SU-DHL-6 (cell line): Measurements from ENCODE around the gene SUCLG1.

Experiments used
- H2AFZ ChIP-seq: fragments of 200-600 bp; sonication (generic); 2 replicates; pipeline ENCODE4 v1.6.1; 2014; ENCODE audit warnings: low read depth, mild to moderate bottlenecking, moderate library complexity, mixed read lengths, antibody characterized with exemption, low read length; ENCODE audit not compliant: severe bottlenecking
- H3F3A ChIP-seq: fragments of 200-600 bp; shearing (Covaris generic); 2 replicates; pipeline ENCODE4 v1.6.0; 2016; ENCODE audit warnings: antibody characterized with exemption, mild to moderate bottlenecking; ENCODE audit not compliant: insufficient read depth
- H3K27ac ChIP-seq: fragments of 200-600 bp; sonication (generic); 2 replicates; pipeline ENCODE4 v1.5.1; 2016; ENCODE audit warnings: low read depth, mild to moderate bottlenecking, low read length, moderate library complexity, mixed read lengths
- H3K27me3 ChIP-seq: fragments of 200-600 bp; sonication (generic), shearing (Covaris generic); 2 replicates; pipeline ENCODE4 v1.6.0; 2014; ENCODE audit warnings: mild to moderate bottlenecking, low read length
- H3K36me3 ChIP-seq: fragments of 200-600 bp; sonication (generic); 2 replicates; pipeline ENCODE4 v1.6.1; 2014; ENCODE audit warnings: mild to moderate bottlenecking, low read length, mixed read lengths
- H3K4me2 ChIP-seq: fragments of 300-600, 200-600 bp; shearing (Covaris generic), sonication (generic); 2 replicates; pipeline ENCODE4 v1.6.0; 2014; ENCODE audit warnings: low read length, low read depth, mild to moderate bottlenecking; ENCODE audit not compliant: poor library complexity, severe bottlenecking
- H3K4me3 ChIP-seq: fragments of 200-600 bp; sonication (generic); 2 replicates; pipeline ENCODE4 v1.5.1; 2014; ENCODE audit warnings: antibody characterized with exemption, low read length, mild to moderate bottlenecking, mixed read lengths; ENCODE audit not compliant: insufficient read depth, poor library complexity, severe bottlenecking
- H3K79me2 ChIP-seq: fragments of 200-600 bp; sonication (generic); 2 replicates; pipeline ENCODE4 v1.6.1; 2014; ENCODE audit warnings: mild to moderate bottlenecking, low read length, moderate library complexity; ENCODE audit not compliant: insufficient read depth
- H3K9ac ChIP-seq: fragments of 200-600 bp; sonication (generic); 2 replicates; pipeline ENCODE4 v1.7.0; 2014; ENCODE audit warnings: mild to moderate bottlenecking, low read length
- H3K9me2 ChIP-seq: fragments of 200-600 bp; sonication (generic); replicated peaks from 2 replicates; pipeline ENCODE4 v1.6.1; 2014; ENCODE audit warnings: low read length; ENCODE audit not compliant: insufficient read depth
- H3K9me3 ChIP-seq: fragments of 200-600 bp; sonication (generic); 2 replicates; pipeline ENCODE4 v1.6.1; 2014; ENCODE audit warnings: low read length, mixed read lengths; ENCODE audit not compliant: insufficient read depth
- H4K20me1 ChIP-seq: fragments of 200-600 bp; sonication (generic); 2 replicates; pipeline ENCODE4 v1.6.1; 2014; ENCODE audit warnings: low read depth, mild to moderate bottlenecking, antibody characterized with exemption, low read length, moderate library complexity, mixed read lengths
- CTCF ChIP-seq: fragments of 200-600 bp; sonication (generic); IDR thresholded peaks from one replicate; pipeline ENCODE4 v1.5.1; 2017; ENCODE audit warnings: antibody characterized with exemption, mild to moderate bottlenecking, low read length, moderate library complexity; ENCODE audit not compliant: insufficient read depth, poor library complexity, severe bottlenecking
- EZH2phosphoT487 ChIP-seq: fragments of 200-600 bp; sonication (generic), shearing (Covaris generic); conservative IDR thresholded peaks from 2 replicates; pipeline ENCODE4 v1.6.1; 2018; ENCODE audit warnings: mild to moderate bottlenecking, antibody characterized with exemption, low read length, moderate library complexity, mixed read lengths

The SUCLG1 gene

DNA sequence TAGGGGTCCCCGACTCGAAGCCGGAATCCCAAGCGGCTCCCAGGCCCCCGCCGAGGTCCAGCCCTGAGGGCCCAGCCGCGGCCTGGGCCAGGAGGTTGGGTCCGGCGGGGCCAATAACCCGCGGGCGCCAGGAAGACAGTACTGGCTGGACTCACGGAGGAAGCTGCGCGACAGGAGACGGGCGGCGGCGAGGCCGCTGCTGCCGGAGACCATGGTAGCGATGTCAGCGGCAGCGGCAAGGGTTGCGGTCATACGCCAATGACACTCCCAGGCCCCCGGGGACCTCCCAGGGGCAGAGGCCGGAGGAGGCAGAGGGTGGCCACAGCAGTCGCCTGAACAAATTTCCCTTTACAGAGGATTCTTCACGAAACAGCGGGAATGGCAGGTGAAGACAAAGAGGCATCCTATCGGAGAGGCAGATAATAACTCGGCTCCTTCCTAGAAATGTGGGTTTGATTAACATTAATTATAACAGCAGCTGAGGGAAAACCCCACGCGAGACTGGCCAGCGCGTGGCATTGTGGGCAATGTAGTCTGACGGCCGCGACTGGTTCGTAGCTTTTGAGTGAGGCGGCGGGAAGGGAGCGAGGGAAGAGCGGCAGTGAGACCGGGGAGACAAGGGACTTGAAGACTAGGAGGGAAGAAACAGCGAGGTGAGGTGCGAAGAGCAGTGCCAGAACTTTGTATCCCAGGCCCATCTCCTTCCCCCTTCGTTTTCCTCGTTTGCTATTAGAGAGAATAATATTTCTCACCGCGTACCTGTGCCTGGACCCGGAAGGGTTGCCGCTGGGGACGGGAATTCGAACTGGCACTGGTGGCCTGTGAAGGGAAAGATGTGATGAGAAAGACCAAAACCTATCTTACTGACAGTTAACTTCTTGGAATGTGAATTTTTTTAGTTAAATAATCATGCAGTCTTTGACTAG lies at the start of gene SUCLG1:
SUCLG1 (minus strand) TSS at position 263 of the 926 bp plus-strand sequence; CDS start at position 252, 11 bp downstream.
- no peaks in the 10 kb centered on the region; the same call in 1 of the 2 replicates for H3F3A ChIP-seq
- H4K20me1 ChIP-seq = no peaks in the 10 kb centered on the region; the same call in 1 of the 2 replicates
- H2AFZ ChIP-seq = peak within 1 kb of the TSS; percentile 98
- H3K9me2 ChIP-seq = no peaks in the 10 kb centered on the region
- H3K9me3 ChIP-seq = no peaks in the 10 kb centered on the region
- H3K27ac ChIP-seq = peak within 1 kb of the TSS; percentile 56
- H3K4me3 ChIP-seq = peak within 1 kb of the TSS; percentile 94
- H3K27me3 ChIP-seq = no peaks in the 10 kb centered on the region
- H3K36me3 ChIP-seq = no peaks in the 10 kb centered on the region
- H3K4me2 ChIP-seq = peak within 1 kb of the TSS; percentile 96
- H3K9ac ChIP-seq = peak within 1 kb of the TSS; percentile 97
- peaks cover 48% of the 10 kb centered on the region for H3K79me2 ChIP-seq
- TF ChIP-seq EZH2phosphoT487 (no peak), CTCF (no peak)

GRCh38 chr2:84498150-84498799 lies 39.2 kb upstream of the SUCLG1 start:
- Histone ChIP-seq H4K20me1 (no peaks in the 10 kb centered on the region), H3K4me3 (no peak overlapping the region), H3K36me3 (no peaks in the 10 kb centered on the region), H2AFZ (no peak overlapping the region), H3K9me3 (no peaks in the 10 kb centered on the region), H3K79me2 (no peaks in the 10 kb centered on the region), H3K9ac (no peak overlapping the region), H3K4me2 (no peak overlapping the region), H3K9me2 (no peaks in the 10 kb centered on the region), H3F3A (no peaks in the 10 kb centered on the region), H3K27ac (no peak overlapping the region), H3K27me3 (no peaks in the 10 kb centered on the region)
- no peak for TF ChIP-seq EZH2phosphoT487
- no peak for TF ChIP-seq CTCF

- Histone ChIP-seq H3K27ac (no peak overlapping the region), H3K9me2 (no peaks in the 10 kb centered on the region), H3K27me3 (no peaks in the 10 kb centered on the region), H3K9ac (no peak overlapping the region), H4K20me1 (no peaks in the 10 kb centered on the region), H3K4me2 (no peak overlapping the region), H3K4me3 (no peak overlapping the region), H3K9me3 (no peaks in the 10 kb centered on the region), H3K79me2 (no peaks in the 10 kb centered on the region), H3K36me3 (no peaks in the 10 kb centered on the region), H2AFZ (no peak overlapping the region), H3F3A (no peaks in the 10 kb centered on the region)
- TF ChIP-seq CTCF (no peak), EZH2phosphoT487 (no peak)
Observed at GRCh38 chr2:84497285-84497684, 38.2 kb upstream of the SUCLG1 start.
